ENCODE data around the gene EPHB3. TPM values are rescaled to one million over a fixed set of nuclear protein-coding genes. Genes with fewer than 3 reads are reported as not detected.

EPHB3 gene
- polyA plus RNA-seq, 1 of the 3 experiments (the other 2 are of a cell fraction): 4.2 TPM

GRCh38 chr3:184562878-184563560, 1.4 kb downstream of the EPHB3 start:
- Histone ChIP-seq H3K9me3 (no peaks in the 10 kb centered on the region), H3K36me3 (replicated peaks in 1 of 2; ENCODE audit: control insufficient read depth in 1 of 2, insufficient read depth in 2 of 2, low read length in 1 of 2) (no peaks in the 10 kb centered on the region), H3K9ac (no peak overlapping the region), H3K4me3 (ENCODE audit: low read depth in 2 of 2, low read length in 1 of 2) (peak overlapping the region; percentile 70 to 77; a peak in 3 of 4 replicates), H3K4me1 (ENCODE audit: control insufficient read depth in 1 of 2, insufficient read depth in 2 of 2, low read depth in 1 of 2, low read length in 1 of 2) (peaks cover 31 to 59% of the 10 kb centered on the region in 2 experiments), H3K9me2 (no peaks in the 10 kb centered on the region), H3K79me2 (ENCODE audit: insufficient read depth) (no peaks in the 10 kb centered on the region; the same call in 1 of the 2 replicates), H3F3A (replicated peaks; ENCODE audit: insufficient read depth) (peaks cover 4% of the 10 kb centered on the region), H3K27ac (ENCODE audit: low read depth in 2 of 2, low read length in 1 of 2) (no peak overlapping the region), H2AFZ (ENCODE audit: low read depth) (no peak overlapping the region), H3K4me2 (peak overlapping the region; percentile 82; the same call in 1 of the 2 replicates), H3K27me3 (ENCODE audit: insufficient read depth) (peaks cover 12% of the 10 kb centered on the region; the same call in 1 of the 2 replicates), H4K20me1 (ENCODE audit: insufficient read depth) (no peaks in the 10 kb centered on the region)
- 94% methylated on average over 18 of the region's 24 CpGs for WGBS (ENCODE audit: low lambda C conversion rate)
- TF ChIP-seq, protein P1, sequence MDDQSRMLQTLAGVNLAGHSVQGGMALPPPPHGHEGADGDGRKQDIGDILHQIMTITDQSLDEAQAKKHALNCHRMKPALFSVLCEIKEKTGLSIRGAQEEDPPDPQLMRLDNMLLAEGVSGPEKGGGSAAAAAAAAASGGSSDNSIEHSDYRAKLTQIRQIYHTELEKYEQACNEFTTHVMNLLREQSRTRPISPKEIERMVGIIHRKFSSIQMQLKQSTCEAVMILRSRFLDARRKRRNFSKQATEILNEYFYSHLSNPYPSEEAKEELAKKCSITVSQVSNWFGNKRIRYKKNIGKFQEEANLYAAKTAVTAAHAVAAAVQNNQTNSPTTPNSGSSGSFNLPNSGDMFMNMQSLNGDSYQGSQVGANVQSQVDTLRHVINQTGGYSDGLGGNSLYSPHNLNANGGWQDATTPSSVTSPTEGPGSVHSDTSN (IDR thresholded peaks at IDR 0.05): no peak
- TF ChIP-seq GATA2 (CRISPR knock-in tag; IDR thresholded peaks at IDR 0.05) (no peak), EP300 (IDR thresholded peaks at IDR 0.05; ENCODE audit: borderline replicate concordance in 1 of 2, low read depth in 1 of 2, low read length in 1 of 2) (no peak), FOSL2 (IDR thresholded peaks at IDR 0.05; ENCODE audit: borderline replicate concordance, low read depth) (no peak), TCF12 (IDR thresholded peaks at IDR 0.05) (no peak), JUND (IDR thresholded peaks at IDR 0.05) (no peak), RCOR1 (IDR thresholded peaks at IDR 0.05; ENCODE audit: low read length) (no peak)
- ChIA-PET CTCF (interaction anchor here (1.0 to 3.1 kb wide), 5 partner anchors 22 to 223 kb away, joined by 3 to 49 read pairs (median 9); partner anchors contain the start of gene MAGEF1), POLR2A (no interaction called here)
- no peak for DNase-seq

- no peak overlapping the region for H3K4me2 ChIP-seq
- no peak overlapping the region for H3K27ac ChIP-seq (ENCODE audit: low read depth in 2 of 2, low read length in 1 of 2)
- ChIA-PET CTCF (interaction anchor here (1.2 to 3.1 kb wide), 2 partner anchors 148 to 179 kb away, joined by 3 to 49 read pairs; partner anchors contain the start of gene MAGEF1), POLR2A (no interaction called here)
- peaks cover 4% of the 10 kb centered on the region for H3F3A ChIP-seq (replicated peaks; ENCODE audit: insufficient read depth)
- no peaks in the 10 kb centered on the region for H3K9me2 ChIP-seq
- H4K20me1 ChIP-seq (ENCODE audit: insufficient read depth): no peaks in the 10 kb centered on the region
- no peak overlapping the region for H3K9ac ChIP-seq
- WGBS (ENCODE audit: low lambda C conversion rate): 94% methylated on average over 7 of the region's 11 CpGs
- no peaks in the 10 kb centered on the region for H3K9me3 ChIP-seq
- H3K27me3 ChIP-seq (ENCODE audit: insufficient read depth): peaks cover 10% of the 10 kb centered on the region; the same call in 1 of the 2 replicates
- no peaks in the 10 kb centered on the region; the same call in 1 of the 2 replicates for H3K79me2 ChIP-seq (ENCODE audit: insufficient read depth)
- H2AFZ ChIP-seq (ENCODE audit: low read depth): no peak overlapping the region
- peaks cover 36 to 64% of the 10 kb centered on the region in 2 experiments for H3K4me1 ChIP-seq (ENCODE audit: control insufficient read depth in 1 of 2, insufficient read depth in 2 of 2, low read depth in 1 of 2, low read length in 1 of 2)
- DNase-seq: no peak
- no peaks in the 10 kb centered on the region for H3K36me3 ChIP-seq (replicated peaks in 1 of 2; ENCODE audit: control insufficient read depth in 1 of 2, insufficient read depth in 2 of 2, low read length in 1 of 2)
- peak overlapping the region in 1 of 2 experiments; percentile 77; a peak in 2 of 4 replicates for H3K4me3 ChIP-seq (ENCODE audit: low read depth in 2 of 2, low read length in 1 of 2)
- TF ChIP-seq, protein P2, sequence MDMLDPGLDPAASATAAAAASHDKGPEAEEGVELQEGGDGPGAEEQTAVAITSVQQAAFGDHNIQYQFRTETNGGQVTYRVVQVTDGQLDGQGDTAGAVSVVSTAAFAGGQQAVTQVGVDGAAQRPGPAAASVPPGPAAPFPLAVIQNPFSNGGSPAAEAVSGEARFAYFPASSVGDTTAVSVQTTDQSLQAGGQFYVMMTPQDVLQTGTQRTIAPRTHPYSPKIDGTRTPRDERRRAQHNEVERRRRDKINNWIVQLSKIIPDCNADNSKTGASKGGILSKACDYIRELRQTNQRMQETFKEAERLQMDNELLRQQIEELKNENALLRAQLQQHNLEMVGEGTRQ (IDR thresholded peaks at IDR 0.05; ENCODE audit: borderline replicate concordance, low read depth, low read length): no peak
- TF ChIP-seq JUND (IDR thresholded peaks at IDR 0.05) (no peak), POLR2AphosphoS5 (IDR thresholded peaks at IDR 0.05; ENCODE audit: low read depth, low read length) (no peak), MEF2A (IDR thresholded peaks at IDR 0.05; ENCODE audit: borderline replicate concordance, low read depth) (no peak), CHD2 (IDR thresholded peaks at IDR 0.05; ENCODE audit: low read length, partially characterized antibody) (no peak), YY1 (IDR thresholded peaks at IDR 0.05; ENCODE audit: low read depth) (no peak), SIN3A (IDR thresholded peaks at IDR 0.05; ENCODE audit: borderline replicate concordance, low read depth, low read length) (no peak), MXI1 (IDR thresholded peaks at IDR 0.05; ENCODE audit: low read depth, low read length) (no peak), CTCF (IDR thresholded peaks at IDR 0.05) (no peak), RFX5 (IDR thresholded peaks at IDR 0.05; ENCODE audit: low read length) (no peak), FOXJ3 (CRISPR knock-in tag; IDR thresholded peaks at IDR 0.05) (no peak), TCF12 (IDR thresholded peaks at IDR 0.05) (no peak)
- TF ChIP-seq, protein P1 (IDR thresholded peaks at IDR 0.05): no peak
- TF ChIP-seq, protein P3, sequence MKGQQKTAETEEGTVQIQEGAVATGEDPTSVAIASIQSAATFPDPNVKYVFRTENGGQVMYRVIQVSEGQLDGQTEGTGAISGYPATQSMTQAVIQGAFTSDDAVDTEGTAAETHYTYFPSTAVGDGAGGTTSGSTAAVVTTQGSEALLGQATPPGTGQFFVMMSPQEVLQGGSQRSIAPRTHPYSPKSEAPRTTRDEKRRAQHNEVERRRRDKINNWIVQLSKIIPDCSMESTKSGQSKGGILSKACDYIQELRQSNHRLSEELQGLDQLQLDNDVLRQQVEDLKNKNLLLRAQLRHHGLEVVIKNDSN (IDR thresholded peaks at IDR 0.05; ENCODE audit: borderline replicate concordance, low read depth): no peak
- TF ChIP-seq, protein P4, sequence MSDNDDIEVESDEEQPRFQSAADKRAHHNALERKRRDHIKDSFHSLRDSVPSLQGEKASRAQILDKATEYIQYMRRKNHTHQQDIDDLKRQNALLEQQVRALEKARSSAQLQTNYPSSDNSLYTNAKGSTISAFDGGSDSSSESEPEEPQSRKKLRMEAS (IDR thresholded peaks at IDR 0.05; ENCODE audit: low read depth): no peak
Observed at GRCh38 chr3:184563561-184563925, 2.0 kb downstream of the EPHB3 start.

Measured in SK-N-SH (cell line).